ENCODE data around the gene SLC15A4.
"Not testable (repeated sequence)": the region's sequence is repeated elsewhere in the genome, so short reads cannot be mapped to it uniquely, and the experiment has no call there.

SLC15A4 gene

GRCh38 chr12:128814411-128815261 lies 9.1 kb downstream of the SLC15A4 start:
- DNase-seq (ENCODE audit: low spot score): no peak

GRCh38 chr12:128813883-128814282 lies 9.9 kb downstream of the SLC15A4 start:
- DNase-seq (ENCODE audit: low spot score): no peak

- DNase-seq (ENCODE audit: low spot score): no peak
Observed at GRCh38 chr12:128813392-128813791, 10.4 kb downstream of the SLC15A4 start.

- DNase-seq (ENCODE audit: low spot score): no peak
Observed at GRCh38 chr12:128811806-128812205, 12.0 kb downstream of the SLC15A4 start.

GRCh38 chr12:128810182-128811127 lies 13.3 kb downstream of the SLC15A4 start:
- no peak for DNase-seq (ENCODE audit: low spot score)

- no peak for DNase-seq (ENCODE audit: low spot score)
Observed at GRCh38 chr12:128808651-128809050, 15.1 kb downstream of the SLC15A4 start.

- DNase-seq (ENCODE audit: low spot score): no peak
Observed at GRCh38 chr12:128807161-128807724, 16.5 kb downstream of the SLC15A4 start.

GRCh38 chr12:128806573-128806972 lies 17.2 kb downstream of the SLC15A4 start:
- no peak for DNase-seq (ENCODE audit: low spot score)

- DNase-seq (ENCODE audit: low spot score): not testable (repeated sequence)
Observed at GRCh38 chr12:128805406-128805805, 18.4 kb downstream of the SLC15A4 start.

GRCh38 chr12:128804762-128805161 lies 19.0 kb downstream of the SLC15A4 start:
- no peak for DNase-seq (ENCODE audit: low spot score)

- no peak for DNase-seq (ENCODE audit: low spot score)
Observed at GRCh38 chr12:128803788-128804187, 20.0 kb downstream of the SLC15A4 start.

- DNase-seq (ENCODE audit: low spot score): no peak
Observed at GRCh38 chr12:128802756-128803155, 21.0 kb downstream of the SLC15A4 start.

GRCh38 chr12:128801879-128802391 lies 21.8 kb downstream of the SLC15A4 start:
- DNase-seq (ENCODE audit: low spot score): no peak

- no peak for DNase-seq (ENCODE audit: low spot score)
Observed at GRCh38 chr12:128800606-128801005, 23.2 kb downstream of the SLC15A4 start.

GRCh38 chr12:128798571-128799341 lies 25.0 kb downstream of the SLC15A4 start:
- no peak for DNase-seq (ENCODE audit: low spot score)

- no peak for DNase-seq (ENCODE audit: low spot score)
Observed at GRCh38 chr12:128797119-128798118, 26.3 kb downstream of the SLC15A4 start.

- no peak for DNase-seq (ENCODE audit: low spot score)
Observed at GRCh38 chr12:128796439-128797118, 27.2 kb downstream of the SLC15A4 start.

GRCh38 chr12:128795530-128796361 lies 28.0 kb downstream of the SLC15A4 start:
- DNase-seq (ENCODE audit: low spot score): no peak

Measured in CD4-positive, alpha-beta T cell treated with Interleukin-6 at 100 ng/mL for 8 hours (primary cell).